GM12865 (cell line): ENCODE results near the gene FXR2.

Experiments used
- DNase-seq: peaks from one replicate; pipeline ENCODE4 v3.0.0; 2010; ENCODE audit warnings: low read depth
- H3K4me3 ChIP-seq: 2 replicates; pipeline ENCODE4 v1.5.1; 2011; ENCODE audit warnings: mild to moderate bottlenecking, low read depth, low read length, control low read depth
- CTCF ChIP-seq: IDR thresholded peaks from 2 replicates; pipeline ENCODE4 v1.5.1; 2011; ENCODE audit warnings: low read length, control low read depth, low read depth, inconsistent platforms; ENCODE audit not compliant: insufficient read depth; ENCODE audit errors: missing control alignments

Gene FXR2

DNA sequence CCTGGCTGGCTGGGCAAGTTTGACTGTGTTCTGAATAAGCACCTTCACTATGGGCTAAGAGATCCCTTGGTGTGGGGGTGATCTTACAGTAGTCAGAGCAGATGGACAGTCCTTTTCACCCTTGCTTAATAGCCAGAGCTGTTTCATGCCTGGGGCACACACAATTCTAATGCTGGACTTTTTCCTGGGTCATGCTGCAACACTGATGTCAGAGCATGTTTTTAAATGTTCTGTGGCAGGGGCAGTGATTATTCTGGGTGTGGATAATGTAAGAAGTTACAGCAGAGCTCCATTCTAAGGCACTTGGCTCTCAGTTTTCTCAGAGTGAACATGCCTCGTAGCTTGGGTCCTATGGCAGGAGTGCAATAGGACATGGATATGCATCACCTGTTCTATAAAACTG is 39.2 kb downstream of the FXR2 start:
- peak overlapping the region; percentile 7; the same call in 1 of the 2 replicates for H3K4me3 ChIP-seq
- DNase-seq: no peak
- no peak for TF ChIP-seq CTCF

DNA sequence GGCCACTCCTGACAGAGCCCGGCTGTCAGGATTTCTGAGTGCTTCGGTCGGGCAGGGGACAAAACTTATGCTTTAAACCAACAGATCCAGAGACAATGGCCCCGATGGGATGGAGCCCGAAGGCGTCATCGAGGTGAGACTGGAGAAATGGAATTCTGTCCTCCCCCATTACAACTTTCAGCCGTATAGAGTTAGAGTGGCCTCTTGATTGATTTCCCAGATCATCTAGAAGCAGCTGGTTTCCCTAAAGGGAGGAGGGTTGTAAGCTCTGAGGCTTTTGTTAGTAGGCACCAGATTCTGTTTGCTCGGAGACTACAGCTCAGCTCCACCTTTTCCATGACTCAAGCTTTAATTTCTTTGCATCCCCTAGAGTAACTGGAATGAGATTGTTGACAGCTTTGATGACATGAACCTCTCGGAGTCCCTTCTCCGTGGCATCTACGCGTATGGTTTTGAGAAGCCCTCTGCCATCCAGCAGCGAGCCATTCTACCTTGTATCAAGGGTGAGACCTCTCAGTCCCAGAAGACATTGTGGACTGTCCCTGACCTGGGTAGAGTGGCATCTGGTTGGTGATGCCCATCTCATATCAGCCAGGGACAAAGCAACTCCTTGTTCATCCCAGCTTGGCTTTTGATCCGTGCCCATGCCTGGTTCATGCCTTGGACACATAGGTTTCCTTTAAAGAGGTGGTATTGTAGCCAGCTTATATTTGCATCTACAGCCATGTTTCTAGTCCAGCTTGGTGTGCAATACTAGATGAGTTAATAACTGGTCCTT is 40.3 kb downstream of the FXR2 start:
- TF ChIP-seq CTCF: no peak
- peak overlapping the region; percentile 95 for H3K4me3 ChIP-seq
- DNase-seq: no peak

- TF ChIP-seq CTCF: no peak
- H3K4me3 ChIP-seq: peak overlapping the region; percentile 95
- peak; percentile 95 for DNase-seq
Measured at GRCh38 chr17:7573324-7574080, 41.2 kb downstream of the FXR2 start.

GRCh38 chr17:7572588-7573323 is 41.9 kb downstream of the FXR2 start:
- no peak for TF ChIP-seq CTCF
- DNase-seq: peak; percentile 99
- H3K4me3 ChIP-seq: peak overlapping the region; percentile 95

GRCh38 chr17:7572338-7572587 is 42.4 kb downstream of the FXR2 start:
- no peak for TF ChIP-seq CTCF
- no peak for DNase-seq
- peak overlapping the region; percentile 93 for H3K4me3 ChIP-seq

DNA sequence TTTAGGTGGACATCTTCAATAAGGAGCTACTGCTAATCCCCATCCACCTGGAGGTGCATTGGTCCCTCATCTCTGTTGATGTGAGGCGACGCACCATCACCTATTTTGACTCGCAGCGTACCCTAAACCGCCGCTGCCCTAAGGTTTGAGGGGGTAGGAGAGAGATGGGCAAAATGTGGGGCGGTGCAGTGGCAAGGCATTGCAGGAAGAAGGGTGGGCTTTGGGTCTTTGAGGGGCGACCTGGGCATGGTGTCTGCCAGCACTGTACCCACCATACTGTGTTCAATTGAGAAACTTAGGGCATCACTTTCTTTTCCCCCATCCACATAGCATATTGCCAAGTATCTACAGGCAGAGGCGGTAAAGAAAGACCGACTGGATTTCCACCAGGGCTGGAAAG is 44.3 kb downstream of the FXR2 start:
- no peak overlapping the region for H3K4me3 ChIP-seq
- no peak for DNase-seq
- no peak for TF ChIP-seq CTCF
